C4-2B (cell line): Measurements from ENCODE around the gene RETNLB.

Experiments used
- H3K27ac ChIP-seq: fragments of 450-650 bp; 2 replicates; pipeline ENCODE4 v1.5.1; 2017
- CTCF ChIP-seq: fragments of 450-650 bp; conservative IDR thresholded peaks from 2 replicates; pipeline ENCODE4 v1.5.1; 2017; ENCODE audit warnings: mild to moderate bottlenecking
- ZFX ChIP-seq: fragments of 450-650 bp; IDR thresholded peaks from 2 replicates; pipeline ENCODE4 v1.6.1; 2017

The RETNLB gene

GRCh38 chr3:108728105-108728504 is 29.1 kb downstream of the RETNLB start:
- TF ChIP-seq ZFX = no peak
- TF ChIP-seq CTCF = no peak
- no peak overlapping the region for H3K27ac ChIP-seq

GRCh38 chr3:108724101-108724500 is 33.1 kb downstream of the RETNLB start:
- H3K27ac ChIP-seq = no peak overlapping the region

GRCh38 chr3:108722724-108723123 is 34.5 kb downstream of the RETNLB start:
- no peak overlapping the region for H3K27ac ChIP-seq
- TF ChIP-seq CTCF (no peak), ZFX (no peak)

More at GRCh38 chr3:108724101-108724500, 33.1 kb downstream of the RETNLB start:
- no peak for TF ChIP-seq ZFX

- TF ChIP-seq ZFX = no peak
- no peak for TF ChIP-seq CTCF
- H3K27ac ChIP-seq = no peak overlapping the region
Observed at GRCh38 chr3:108719178-108719806, 37.9 kb downstream of the RETNLB start.

- H3K27ac ChIP-seq = no peak overlapping the region
- TF ChIP-seq ZFX = no peak
- TF ChIP-seq CTCF = no peak
Observed at GRCh38 chr3:108718454-108718853, 38.8 kb downstream of the RETNLB start.

GRCh38 chr3:108713816-108714215 is 43.4 kb downstream of the RETNLB start:
- no peak for TF ChIP-seq CTCF
- no peak overlapping the region for H3K27ac ChIP-seq

GRCh38 chr3:108713009-108713516 is 44.1 kb downstream of the RETNLB start:
- TF ChIP-seq ZFX = no peak
- no peak for TF ChIP-seq CTCF
- no peak overlapping the region for H3K27ac ChIP-seq
